HG02588 (cell line): ENCODE data around the gene XPC.
"Not testable (repeated sequence)": the region's sequence is repeated elsewhere in the genome, so short reads cannot be mapped to it uniquely, and the experiment has no call there.

Source experiments
- ATAC-seq: cut with Tn5 transposase; IDR thresholded peaks from one replicate; pipeline ENCODE4 v1.9.1; 2021; ENCODE audit warnings: mild to moderate bottlenecking, moderate library complexity; ENCODE audit not compliant: unreplicated experiment

The XPC gene

DNA sequence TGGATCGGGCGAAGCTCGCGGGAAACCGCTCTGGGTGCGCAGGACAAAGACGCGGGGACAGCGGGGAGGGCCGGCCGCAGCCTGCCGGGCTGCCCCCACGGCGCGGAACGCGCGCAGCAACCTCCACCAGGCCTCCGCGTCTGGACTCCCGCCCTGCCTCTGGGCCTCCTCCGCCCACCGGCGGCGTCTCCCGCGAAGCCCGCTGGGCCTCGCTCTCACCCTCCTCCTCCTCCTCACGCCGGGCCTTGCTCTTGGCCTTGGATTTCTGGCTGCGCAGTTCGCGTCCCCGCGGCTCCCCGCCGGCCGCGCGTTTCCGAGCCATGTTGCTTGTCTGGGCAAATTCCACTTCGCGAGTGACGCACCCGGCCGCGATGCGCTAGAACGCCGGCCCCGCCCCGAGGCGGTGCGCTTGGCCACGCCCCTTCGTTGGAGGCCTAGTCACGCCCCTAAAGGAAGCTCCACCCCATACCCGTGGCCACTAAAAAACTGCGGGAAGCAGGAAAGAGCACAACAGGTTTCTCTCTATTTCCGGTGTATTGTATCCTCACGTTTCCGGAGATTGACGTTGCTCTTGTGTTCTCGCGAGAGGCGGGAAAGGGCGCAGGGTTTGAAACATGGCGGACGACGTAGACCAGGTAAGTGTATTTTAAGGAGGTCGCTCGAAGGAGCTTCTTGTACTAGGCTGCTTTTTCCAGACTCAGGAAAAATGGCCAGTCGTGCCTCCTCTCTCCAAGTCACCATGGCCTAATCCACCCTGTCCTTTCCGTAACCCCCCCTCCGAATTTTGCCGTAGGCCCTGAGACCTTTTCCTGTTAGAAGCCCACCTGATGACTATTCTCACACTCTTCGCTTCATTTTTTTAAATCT is at the start of gene XPC, which contains the start of gene LSM3:
Gene XPC, minus strand, starts transcription at position 355 of the 867 bp plus-strand sequence. Its CDS starts 33 bp downstream, at position 322.
Gene LSM3, plus strand, starts transcription at position 571 of the 867 bp plus-strand sequence. Its CDS starts 44 bp downstream, at position 615.
- peak; percentile 93 for ATAC-seq

DNA sequence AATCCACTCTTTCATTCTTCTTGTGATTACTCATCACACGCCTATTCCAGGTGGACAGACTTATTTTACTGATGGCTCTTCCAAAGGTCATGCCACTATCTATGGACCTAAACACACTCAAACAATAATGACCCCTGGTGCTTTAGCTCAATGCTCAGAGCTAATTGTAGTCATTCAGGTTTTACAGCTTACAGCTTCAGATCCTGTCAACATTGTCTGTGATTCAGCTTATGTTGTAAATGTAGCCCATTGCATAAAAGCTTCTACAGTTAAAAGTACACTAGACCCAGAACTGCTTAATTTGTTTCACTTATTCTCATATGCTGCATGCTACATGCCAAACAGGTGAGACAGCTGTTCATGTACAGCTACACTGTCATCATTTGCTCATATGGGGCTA is 49.5 kb upstream of the XPC start:
- ATAC-seq, result no peak

DNA sequence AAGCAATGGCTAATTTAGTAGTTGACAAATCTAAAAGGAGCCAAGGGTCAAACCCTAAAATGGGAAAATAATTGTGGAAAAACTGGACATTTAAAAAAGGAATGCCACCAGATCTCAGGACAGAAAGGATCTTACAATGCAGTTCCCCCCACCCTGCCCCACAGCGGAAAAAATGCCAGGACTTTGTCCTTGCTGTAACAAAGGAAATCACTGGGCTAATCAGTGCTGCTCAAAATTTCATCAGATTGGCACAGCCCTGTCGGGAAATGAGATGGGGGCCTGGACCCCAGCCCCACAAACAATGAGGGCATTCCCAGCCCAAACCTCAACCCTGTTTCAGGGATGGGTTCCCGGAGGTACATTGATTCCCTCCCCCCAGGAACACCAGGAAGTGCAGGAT is 48.0 kb upstream of the XPC start:
- not testable (repeated sequence) for ATAC-seq

DNA sequence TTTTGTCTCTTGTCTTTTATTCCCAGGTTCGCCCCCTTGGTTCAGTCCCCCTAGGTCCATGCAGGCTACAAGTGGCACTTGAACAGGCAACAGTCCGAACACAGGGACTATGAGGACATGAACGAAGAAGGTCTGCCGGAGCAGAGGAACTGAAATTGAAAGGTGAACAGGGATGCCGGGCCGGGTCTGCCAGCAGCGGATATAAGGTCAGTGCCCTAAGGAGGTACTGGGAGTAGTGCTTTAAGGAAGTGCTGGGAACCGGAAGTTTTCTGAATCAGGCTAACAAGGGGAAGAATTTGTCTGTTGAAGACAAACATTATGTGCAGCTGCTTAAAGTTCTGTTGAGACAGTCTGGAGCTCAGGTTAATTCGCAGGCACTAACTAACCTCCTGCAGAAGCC is 47.0 kb upstream of the XPC start:
- no peak for ATAC-seq

DNA sequence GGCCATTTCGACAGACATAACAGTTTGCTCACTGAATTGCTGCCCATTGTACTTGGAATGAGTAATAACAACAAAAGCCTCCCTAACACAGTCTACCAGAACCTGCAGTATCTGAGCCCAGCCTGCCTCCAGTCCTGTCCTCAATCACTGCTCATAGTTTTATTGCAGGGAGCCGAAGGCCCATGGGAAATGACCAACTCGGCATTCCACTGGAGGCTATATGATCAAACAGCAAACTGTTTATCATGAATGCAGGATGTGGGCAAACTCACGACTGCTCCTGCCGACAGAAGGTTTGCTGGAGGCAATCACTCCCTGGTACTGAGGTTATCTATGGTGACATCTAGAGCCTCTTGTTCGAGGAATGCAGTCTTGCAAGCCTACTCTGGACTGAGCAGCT is 46.5 kb upstream of the XPC start:
- ATAC-seq, result no peak

DNA sequence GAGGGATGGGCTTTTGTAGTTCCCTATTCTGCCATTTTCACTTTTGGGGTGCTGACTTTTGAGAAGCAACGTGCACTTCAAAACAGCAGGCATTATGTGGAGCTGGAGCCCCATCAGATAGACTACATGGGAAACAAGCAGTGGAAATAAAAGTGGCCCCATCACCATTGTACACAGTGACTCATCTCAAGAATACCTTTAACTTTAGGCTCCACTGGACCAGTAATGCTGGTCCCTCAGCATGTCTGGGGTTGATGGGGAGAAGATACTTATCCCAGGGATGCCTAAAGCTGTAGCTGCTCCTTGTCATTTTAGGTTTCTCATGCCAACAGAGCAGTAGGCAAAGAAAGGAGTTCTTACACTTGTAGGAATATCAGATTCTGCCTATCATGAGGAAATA is 45.2 kb upstream of the XPC start:
- no peak for ATAC-seq

DNA sequence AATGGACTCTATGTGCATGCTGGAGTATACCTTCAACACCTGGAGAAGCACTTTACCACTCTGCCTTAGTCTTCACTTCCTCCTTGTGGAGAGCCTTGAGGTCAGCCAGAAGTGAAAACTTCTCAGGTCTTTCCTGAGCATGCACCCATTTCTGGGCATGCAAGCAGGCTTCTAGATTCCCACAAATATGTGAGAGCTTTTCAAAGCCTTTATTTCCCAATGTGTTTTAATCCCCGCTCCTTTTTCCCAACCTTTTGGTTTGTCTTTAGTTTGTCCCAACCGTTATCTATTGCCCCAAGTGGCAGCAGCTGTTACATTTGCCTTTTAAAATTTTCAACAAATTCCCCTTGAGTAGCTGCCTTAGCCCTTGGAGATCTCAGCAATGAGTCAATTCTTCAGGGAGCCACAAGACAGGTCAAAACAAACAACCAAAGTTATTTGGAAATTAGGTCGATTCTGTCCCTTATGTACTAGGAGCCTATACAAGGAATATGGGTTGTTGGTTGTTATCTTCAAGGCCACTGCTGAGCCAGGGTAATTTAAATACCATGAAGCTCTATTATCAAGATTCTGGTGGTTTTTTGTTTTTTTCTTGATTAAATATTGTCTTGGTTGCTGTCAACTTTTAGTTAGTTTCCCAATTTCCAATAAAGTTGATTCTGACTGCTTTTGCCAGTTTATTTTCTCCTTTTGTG is 44.6 kb upstream of the XPC start:
- ATAC-seq, result no peak

DNA sequence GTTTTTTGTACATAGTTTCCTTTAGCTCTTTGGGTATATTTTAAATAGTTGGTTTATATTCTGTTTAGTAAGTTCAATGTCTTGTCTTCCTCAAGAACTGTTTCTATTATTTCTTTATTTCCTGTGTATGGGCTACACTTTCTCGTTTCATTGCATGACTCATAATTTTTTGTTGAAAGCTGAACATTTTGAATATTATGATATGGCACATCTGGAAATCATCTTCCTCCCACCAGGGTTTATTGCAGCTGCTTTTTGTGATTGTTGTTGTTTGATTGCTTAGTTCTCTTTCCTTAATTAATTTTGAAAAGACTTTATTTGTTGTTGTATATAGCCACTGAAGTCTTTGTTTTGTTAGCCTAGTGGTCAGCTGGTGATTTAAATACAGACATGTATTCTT is 44.1 kb upstream of the XPC start:
- ATAC-seq, result no peak

DNA sequence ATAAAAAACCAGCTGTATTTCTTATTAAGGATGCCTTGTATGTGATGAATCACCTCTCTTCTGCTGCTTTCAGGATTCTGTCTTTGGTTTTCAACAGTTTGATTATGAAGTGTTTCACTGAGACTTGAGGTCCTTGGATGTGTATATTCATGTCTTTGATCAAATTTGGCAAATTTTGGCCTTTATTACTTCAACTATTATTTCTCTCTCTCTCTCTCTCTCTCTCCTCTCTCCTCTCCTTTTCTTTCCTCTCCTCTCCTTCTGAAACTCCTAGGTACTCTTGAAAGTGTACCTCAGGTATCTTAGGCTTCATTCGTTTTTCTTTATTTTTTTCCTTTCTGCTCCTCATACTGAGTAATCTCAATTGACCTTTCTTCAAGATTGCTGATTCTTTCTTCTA is 43.5 kb upstream of the XPC start:
- no peak for ATAC-seq

DNA sequence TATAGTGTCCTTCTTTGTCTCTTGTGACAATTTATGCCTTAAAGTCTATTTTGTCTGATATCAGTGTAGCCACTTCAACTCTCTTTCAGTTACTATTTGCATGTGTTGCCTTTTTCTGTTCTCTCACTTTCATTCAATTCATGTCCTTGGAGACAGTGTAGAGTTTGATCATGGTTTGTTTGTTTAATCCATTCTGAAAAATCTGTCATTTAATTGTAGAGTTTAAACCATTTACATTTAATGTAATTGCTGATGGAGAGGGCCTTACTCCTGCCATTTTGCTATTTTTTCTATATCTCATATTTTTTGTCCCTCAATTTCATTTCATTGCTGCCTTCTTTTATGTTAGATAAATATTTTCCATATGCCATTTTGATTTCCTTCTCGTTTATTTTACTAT is 42.5 kb upstream of the XPC start:
- no peak for ATAC-seq

DNA sequence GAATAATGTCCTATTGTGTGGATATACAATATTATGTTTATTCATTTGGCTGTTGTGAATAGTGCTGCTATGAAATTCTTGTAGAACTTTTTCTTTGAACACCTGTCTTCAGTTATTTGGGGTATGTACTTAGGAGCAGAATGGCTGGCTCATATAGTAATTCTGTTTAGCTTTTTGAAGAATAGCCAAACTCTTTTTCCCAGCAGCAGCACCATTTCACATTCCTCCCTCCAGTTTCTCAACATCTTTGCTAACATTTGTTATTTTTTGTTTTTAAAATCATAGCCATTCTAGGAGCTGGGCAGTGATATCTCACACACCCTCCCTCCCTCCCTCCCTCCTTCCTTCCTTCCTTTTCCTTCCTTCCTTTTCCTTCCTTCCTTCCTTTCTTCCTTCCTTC is 40.0 kb upstream of the XPC start:
- ATAC-seq, result no peak

DNA sequence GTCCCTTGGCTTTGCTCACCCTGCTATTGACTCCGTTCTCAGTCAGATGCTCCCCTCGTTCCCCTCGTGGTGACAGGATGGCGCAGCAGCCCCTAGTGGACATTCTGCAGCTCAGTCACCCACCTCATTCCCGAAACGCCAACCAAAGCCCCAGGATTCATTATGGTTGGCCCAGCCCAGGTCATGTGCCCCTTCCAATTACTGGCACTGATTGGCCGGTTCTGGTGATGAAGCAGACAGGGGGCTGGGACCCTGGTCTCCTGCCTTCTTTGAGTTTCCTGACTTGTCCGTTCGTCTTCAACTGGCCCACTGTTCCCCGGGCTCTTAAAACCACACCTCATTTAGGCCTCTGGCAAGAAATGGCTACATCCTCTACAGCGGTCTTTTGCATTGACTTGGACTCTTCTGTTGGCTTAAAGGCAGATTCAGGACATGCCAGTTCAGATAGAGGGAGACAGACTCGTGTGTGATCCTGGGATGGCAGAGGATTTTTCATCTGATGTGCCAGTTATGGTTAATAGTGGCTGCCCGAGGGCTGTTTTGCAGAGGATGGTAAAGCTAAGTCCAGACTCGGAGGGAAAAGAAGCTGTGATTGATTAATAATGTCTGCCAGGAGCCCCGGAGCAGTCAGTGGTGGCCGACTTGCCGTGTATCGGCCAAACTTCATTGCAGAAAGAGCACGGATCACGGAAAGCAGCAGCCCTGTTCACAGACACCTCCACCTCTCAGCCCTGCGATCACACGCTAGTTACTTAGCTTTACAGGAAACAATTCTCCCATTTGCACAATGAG is 38.1 kb upstream of the XPC start:
- no peak for ATAC-seq

DNA sequence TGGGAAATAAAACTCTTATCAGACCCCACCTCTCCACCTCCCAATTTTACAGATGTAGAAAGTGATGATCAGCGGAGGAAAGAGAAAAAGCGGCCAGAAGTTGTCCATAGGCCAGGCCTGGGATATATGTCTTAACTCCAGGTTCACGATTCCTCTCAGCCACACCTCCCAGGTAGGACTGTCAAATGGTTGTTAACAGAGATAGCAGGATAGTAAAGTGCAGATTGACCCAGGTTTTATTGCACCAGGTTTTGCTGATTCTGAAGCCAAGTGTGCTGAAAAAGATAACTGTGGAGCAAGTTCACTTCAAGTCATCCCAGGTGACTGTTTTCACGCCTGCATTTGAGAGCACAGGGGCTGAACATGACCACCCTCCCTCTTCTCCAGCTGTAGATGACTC is 36.4 kb upstream of the XPC start:
- no peak for ATAC-seq

DNA sequence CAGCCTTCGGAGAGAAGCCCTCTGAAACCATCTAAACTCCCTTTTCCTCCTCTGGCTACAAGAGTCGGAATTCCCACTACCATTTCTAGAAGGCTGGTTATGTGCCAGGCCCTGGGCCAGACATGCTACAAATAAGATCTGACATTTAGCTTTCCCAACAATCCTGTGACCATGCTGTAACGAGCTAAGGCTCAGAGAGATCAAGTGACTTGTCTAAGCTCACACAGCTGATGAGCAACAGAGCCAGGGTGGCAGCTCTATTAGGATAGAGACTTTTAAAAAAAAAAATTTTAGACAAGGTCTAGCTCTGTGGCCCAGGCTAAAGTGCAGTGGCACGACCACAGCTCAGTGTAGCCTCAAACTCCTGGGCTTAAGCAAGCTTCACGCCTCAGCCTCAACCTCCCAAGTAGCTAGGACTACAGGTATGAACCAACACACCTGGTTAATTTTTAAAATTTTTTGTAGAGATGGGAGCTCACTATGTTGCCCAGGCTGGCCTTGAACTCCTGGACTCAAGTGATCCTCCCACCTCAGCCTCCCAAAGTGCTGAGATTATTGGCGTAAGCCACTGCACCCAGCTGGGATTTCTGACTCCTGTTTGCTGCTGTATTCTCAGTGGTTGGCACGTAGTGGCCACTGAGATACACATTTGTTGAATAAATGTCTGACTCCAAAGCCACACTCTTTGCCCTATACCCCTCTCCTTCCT is 34.8 kb upstream of the XPC start:
- no peak for ATAC-seq

DNA sequence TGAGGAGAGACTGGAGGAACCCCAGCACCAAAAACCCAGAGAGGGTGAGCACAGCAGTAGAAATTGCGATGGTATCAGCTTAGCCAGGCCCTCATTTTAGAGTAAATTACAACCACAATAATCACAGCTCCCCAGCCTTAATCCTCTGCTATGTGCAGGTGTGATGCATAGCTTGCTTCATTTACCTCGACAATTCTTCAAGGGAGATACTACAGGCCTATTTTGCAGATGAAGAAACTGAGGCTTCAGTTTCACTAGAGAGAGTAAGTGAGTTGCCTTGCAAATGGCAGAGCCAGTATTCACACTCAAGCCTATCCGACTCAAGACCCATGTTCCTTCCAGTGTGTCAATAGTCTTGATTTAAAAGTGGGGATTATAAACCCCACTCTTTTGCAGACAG is 33.6 kb upstream of the XPC start:
- no peak for ATAC-seq

DNA sequence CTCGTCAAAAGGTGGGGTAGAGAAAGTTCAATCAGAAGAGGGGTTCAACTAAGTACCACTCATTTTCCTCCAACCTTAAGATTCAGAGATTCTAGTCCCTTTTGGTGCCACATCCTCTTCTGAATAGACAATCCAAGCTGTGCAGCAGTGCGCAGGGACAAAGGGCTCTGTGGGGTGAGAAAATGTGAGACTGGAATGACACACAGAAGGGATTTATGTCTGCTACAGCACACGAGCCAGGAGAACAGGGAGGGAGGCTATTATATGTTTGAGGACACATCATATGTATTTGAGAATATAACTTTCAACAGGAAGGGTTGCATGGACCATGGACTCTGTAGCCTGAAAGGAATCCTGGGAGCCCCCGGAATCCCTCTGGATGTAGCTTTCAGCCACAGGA is 33.2 kb upstream of the XPC start:
- no peak for ATAC-seq

DNA sequence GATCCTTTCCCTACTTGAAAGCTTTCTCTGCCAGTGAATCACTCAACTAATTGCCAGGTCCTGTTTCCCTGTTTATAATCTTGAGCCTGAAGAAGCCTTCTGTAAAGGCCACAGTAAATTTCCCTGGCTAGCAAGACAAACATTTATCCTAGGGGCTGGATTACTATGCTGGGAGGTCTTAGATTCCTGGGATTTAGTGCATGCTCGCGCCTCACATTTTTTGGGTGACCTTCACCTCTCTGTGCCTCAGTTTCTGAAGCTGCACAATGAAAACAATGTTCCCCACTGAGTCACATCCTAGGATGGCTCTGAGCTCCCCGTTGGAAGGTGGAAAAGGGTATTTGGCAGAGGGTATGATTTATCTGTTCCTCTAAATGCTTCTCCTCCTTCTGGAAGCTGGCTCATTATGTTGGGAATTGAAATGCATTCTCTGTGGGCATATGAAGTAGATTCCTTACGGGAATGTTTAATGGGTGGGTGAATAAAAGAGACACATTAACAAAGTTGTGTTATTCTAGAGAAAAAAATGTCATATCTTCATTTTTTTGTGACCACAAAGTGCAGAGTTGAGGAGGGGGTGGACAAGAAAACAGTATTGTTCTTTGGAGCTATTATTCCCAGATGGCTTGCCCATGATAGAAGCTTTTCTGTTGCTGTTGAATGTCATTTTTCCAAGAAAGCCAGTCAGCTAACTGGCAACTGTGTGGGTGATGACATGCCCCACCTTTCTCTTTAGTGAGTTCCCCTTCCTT is 32.6 kb upstream of the XPC start:
- ATAC-seq, result no peak

DNA sequence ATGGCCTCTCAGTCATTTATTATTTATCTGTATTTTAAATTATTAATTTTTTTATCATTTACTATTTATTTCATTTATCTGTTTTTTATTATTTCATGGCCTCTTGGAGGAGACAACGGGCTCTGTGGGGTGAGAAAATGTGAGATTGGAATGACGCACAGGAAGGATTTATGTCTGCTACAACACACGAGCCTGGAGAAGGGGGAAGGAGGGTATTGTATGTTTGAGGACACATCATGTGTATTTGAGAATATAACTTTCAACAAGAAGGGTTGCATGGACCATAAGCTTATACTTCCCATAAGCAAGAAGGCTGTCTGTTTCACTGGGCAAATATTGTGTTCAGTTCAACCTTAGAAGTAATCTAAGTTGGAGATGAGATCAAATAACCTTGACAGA is 31.9 kb upstream of the XPC start:
- no peak for ATAC-seq

DNA sequence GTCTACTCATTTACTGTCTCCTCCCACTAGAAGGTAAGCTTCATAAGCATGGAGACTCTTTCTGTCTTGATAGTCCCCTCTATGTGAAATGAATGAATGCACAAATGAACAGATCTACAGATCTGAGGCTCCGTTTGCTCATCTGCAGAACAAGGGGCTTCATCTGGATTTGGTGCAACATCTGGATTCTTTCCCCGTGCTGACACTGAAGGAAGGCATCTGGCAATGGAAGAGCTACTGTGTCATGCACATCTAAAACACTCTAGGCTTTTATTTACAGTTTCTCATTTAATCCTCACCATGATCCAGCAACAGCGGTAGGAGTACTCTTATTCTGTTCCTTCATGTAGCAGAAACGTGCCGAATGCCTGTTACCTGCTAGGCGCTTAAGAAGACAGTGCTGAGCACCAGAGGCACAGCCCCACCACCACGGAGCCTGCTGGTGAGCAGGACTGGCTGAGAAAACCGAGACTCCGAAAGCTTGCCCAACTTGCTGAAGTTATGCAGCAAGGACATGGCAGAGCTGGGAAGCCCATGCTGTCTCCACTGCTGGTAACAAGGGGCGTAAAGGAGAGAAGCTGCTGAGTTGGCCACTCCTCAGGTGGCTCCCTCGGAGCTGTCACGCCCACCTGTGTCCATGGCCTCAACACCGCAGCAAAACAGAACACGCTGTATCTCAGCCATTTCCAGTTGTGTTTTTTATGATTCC is 31.3 kb upstream of the XPC start:
- ATAC-seq, result no peak

DNA sequence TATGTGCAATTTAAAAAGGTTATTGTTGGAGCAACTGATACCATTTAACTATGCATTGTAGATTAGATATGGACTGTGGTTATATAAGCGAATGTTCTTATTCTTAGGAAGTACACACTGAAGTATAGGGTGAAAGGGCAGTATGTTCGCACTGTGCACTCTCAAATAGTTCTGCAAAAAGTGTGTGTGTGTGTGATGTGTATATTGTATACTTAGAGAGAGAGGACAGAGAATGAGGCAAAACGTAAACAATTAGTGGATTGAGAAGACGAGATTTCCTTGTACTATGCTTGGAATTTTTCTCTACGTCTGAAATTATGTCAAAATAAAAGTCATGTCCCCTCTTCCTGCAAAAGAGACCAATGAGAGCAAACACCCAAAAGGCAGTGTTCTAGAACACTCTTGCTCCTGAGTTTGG is 30.6 kb upstream of the XPC start:
- no peak for ATAC-seq
